ENCODE measurements around the gene SRRM2. TPM values are rescaled to one million over a fixed set of nuclear protein-coding genes. Genes with fewer than 3 reads are reported as not detected.

The SRRM2 gene
- polyA plus RNA-seq, 1 donor (not counting 4 experiments of a cell fraction or from before 2014, with no cell fraction given), result 101 TPM

GRCh38 chr16:2773188-2773968, 20.9 kb downstream of the SRRM2 start:
- Histone ChIP-seq H3K79me2 (ENCODE audit: control insufficient read depth, insufficient read depth, low read length) (peaks cover 41% of the 10 kb centered on the region), H3K27me3 (ENCODE audit: control insufficient read depth, extremely low read depth, insufficient read depth, low read length) (no peaks in the 10 kb centered on the region), H3K4me2 (ENCODE audit: control insufficient read depth, extremely low read depth, insufficient read depth, low read depth, low read length) (no peak overlapping the region), H3K9me1 (ENCODE audit: control insufficient read depth, extremely low read depth, insufficient read depth, low read length) (no peaks in the 10 kb centered on the region), H3K27ac (ENCODE audit: control insufficient read depth, insufficient read depth, low read length) (no peak overlapping the region), H3K4me3 (ENCODE audit: control insufficient read depth in 2 of 3, extremely low read depth in 1 of 3, insufficient read depth in 2 of 3, low read depth in 1 of 3, low read length in 3 of 3) (no peak overlapping the region), H3K9ac (ENCODE audit: control insufficient read depth, extremely low read depth, insufficient read depth, low read length) (no peak overlapping the region), H4K20me1 (ENCODE audit: control insufficient read depth, extremely low read depth, insufficient read depth, low read length) (peaks cover 11% of the 10 kb centered on the region), H3K9me3 (ENCODE audit: control insufficient read depth, low read depth, low read length) (no peaks in the 10 kb centered on the region), H2AFZ (ENCODE audit: control insufficient read depth, low read length) (no peak overlapping the region), H3K36me3 (ENCODE audit: control insufficient read depth in 2 of 2, extremely low read depth in 1 of 2, insufficient read depth in 2 of 2, low read length in 2 of 2) (peaks cover 44 to 47% of the 10 kb centered on the region in 2 experiments), H3K4me1 (ENCODE audit: control insufficient read depth, extremely low read depth, insufficient read depth, low read length) (peaks cover 20% of the 10 kb centered on the region)
- dilution Hi-C loops (cut with MboI; ENCODE audit: extremely low pct_ligation_motif_present, low sequenced_read_pairs), result no loop called here
- no peak for DNase-seq (ENCODE audit: low read depth, low spot score)
- TF ChIP-seq EZH2 (IDR thresholded peaks at IDR 0.05; ENCODE audit: low read length), result no peak
- no peak for TF ChIP-seq CTCF (optimal IDR thresholded peaks at IDR 0.05 in 1 of 3, IDR thresholded peaks at IDR 0.05 in 1 of 3, conservative IDR thresholded peaks at IDR 0.05 in 1 of 3; ENCODE audit: extremely low read depth in 1 of 3, insufficient read depth in 2 of 3, low read length in 3 of 3)
- no peak for FAIRE-seq

GRCh38 chr16:2774161-2774891, 21.9 kb downstream of the SRRM2 start:
- no peak for TF ChIP-seq EZH2 (IDR thresholded peaks at IDR 0.05; ENCODE audit: low read length)
- no peak for TF ChIP-seq CTCF (optimal IDR thresholded peaks at IDR 0.05 in 1 of 3, IDR thresholded peaks at IDR 0.05 in 1 of 3, conservative IDR thresholded peaks at IDR 0.05 in 1 of 3; ENCODE audit: extremely low read depth in 1 of 3, insufficient read depth in 2 of 3, low read length in 3 of 3)
- Histone ChIP-seq H3K36me3 (ENCODE audit: control insufficient read depth in 2 of 2, extremely low read depth in 1 of 2, insufficient read depth in 2 of 2, low read length in 2 of 2) (peaks cover 39 to 41% of the 10 kb centered on the region in 2 experiments), H3K4me1 (ENCODE audit: control insufficient read depth, extremely low read depth, insufficient read depth, low read length) (peaks cover 22% of the 10 kb centered on the region), H3K27me3 (ENCODE audit: control insufficient read depth, extremely low read depth, insufficient read depth, low read length) (no peaks in the 10 kb centered on the region), H3K79me2 (ENCODE audit: control insufficient read depth, insufficient read depth, low read length) (peaks cover 37% of the 10 kb centered on the region), H3K9ac (ENCODE audit: control insufficient read depth, extremely low read depth, insufficient read depth, low read length) (no peak overlapping the region), H3K4me3 (ENCODE audit: control insufficient read depth in 2 of 3, extremely low read depth in 1 of 3, insufficient read depth in 2 of 3, low read depth in 1 of 3, low read length in 3 of 3) (no peak overlapping the region), H3K4me2 (ENCODE audit: control insufficient read depth, extremely low read depth, insufficient read depth, low read depth, low read length) (no peak overlapping the region), H3K9me3 (ENCODE audit: control insufficient read depth, low read depth, low read length) (no peaks in the 10 kb centered on the region), H3K9me1 (ENCODE audit: control insufficient read depth, extremely low read depth, insufficient read depth, low read length) (no peaks in the 10 kb centered on the region), H3K27ac (ENCODE audit: control insufficient read depth, insufficient read depth, low read length) (no peak overlapping the region), H4K20me1 (ENCODE audit: control insufficient read depth, extremely low read depth, insufficient read depth, low read length) (peaks cover 8% of the 10 kb centered on the region), H2AFZ (ENCODE audit: control insufficient read depth, low read length) (no peak overlapping the region)
- dilution Hi-C loops (cut with MboI; ENCODE audit: extremely low pct_ligation_motif_present, low sequenced_read_pairs), result no loop called here
- DNase-seq (ENCODE audit: low read depth, low spot score) (no peak), FAIRE-seq (no peak)

All from keratinocyte (primary cell).